Jurkat, Clone E6-1 (cell line): ENCODE data around the gene TRIB2.

Experiments
- DNase-seq: peaks from one replicate; pipeline ENCODE4 v3.0.0-alpha.2; 2011; ENCODE audit warnings: low read depth, low spot score
- H3K4me3 ChIP-seq: 2 replicates; pipeline ENCODE4 v1.5.1; 2011; ENCODE audit warnings: mild to moderate bottlenecking, low read length, control low read depth, moderate library complexity

Gene TRIB2

DNA sequence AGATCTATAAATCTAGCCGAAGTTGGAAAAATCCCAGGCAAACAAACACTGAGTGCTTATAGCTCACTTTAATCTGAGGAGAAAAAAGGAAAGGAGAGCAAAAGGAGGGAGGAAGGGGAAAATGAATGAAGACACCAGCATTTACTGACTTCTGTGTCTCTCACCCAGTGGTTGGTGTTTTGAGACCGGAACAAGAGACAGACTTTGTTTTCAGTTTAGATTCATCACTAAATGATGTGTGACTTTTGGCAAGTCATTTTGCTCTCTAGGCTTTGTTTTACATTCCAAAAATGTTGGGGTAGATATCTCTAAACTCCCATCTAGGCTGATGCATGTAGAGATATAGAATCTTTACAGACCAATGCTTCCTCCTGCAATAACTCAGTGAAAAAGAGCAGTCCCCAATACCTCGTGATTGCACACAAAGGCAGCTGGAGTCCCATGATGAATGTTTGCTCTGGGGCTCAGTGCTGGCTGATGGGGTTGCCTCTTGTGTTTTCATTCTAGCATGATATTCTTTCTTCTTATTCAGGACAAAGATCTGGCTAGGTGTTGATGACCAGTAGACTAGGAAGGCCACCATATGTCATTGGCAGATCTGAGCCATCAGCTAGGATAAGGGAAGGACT lies 51.4 kb downstream of the TRIB2 start:
- H3K4me3 ChIP-seq: no peak overlapping the region
- DNase-seq: no peak

GRCh38 chr2:12769492-12770105 lies 52.9 kb downstream of the TRIB2 start:
- DNase-seq: no peak
- no peak overlapping the region for H3K4me3 ChIP-seq

DNA sequence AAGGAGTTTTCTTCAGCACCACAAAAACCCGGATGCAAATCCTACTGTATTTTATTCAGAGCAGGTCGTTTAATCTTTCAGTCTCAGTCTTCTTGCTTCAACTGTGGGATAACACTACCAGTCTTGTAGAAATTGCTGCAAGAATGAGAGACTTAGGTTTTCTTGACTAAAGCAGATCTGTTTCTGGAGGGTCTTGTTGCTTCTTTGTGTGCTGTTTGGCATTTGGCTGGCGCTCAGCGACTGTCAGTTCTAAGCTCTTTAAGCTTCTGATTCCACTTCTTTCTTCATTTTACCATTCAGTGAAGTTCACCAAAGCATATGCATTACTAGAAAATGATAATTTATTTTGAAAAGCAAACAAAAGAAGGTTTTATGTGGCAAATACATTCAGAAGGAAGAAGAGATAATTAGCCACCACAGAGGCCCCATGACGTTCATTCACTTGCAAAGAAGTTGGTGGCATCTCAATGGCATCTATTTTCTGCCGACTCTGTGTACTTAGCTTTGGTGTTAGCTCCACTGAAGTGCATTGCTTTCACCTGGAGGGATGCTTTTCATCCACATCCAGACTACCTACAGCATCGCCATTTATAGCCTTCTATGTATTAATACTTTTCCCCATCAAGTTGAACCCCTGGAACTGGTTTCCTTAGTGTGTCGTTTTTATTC lies 53.7 kb downstream of the TRIB2 start:
- no peak for DNase-seq
- no peak overlapping the region for H3K4me3 ChIP-seq

DNA sequence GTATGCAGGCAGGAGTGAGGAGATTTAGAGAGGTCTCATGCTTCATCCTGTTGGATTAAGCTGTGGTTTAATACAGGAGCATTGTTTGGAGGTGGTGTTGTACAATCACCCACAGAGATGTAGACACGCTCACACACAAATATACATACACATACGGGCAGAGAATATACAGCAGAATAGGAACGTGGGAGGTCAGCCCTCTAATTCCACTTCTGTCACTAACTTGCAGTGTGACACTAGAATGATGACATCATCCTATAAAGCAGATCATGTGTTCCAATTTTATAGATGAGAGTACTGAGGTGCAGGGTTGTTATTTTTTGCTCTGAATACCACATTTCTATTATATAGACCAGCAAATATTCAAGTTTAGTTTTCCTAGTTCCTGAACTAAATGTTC lies 54.4 kb downstream of the TRIB2 start:
- no peak for DNase-seq
- no peak overlapping the region for H3K4me3 ChIP-seq

DNA sequence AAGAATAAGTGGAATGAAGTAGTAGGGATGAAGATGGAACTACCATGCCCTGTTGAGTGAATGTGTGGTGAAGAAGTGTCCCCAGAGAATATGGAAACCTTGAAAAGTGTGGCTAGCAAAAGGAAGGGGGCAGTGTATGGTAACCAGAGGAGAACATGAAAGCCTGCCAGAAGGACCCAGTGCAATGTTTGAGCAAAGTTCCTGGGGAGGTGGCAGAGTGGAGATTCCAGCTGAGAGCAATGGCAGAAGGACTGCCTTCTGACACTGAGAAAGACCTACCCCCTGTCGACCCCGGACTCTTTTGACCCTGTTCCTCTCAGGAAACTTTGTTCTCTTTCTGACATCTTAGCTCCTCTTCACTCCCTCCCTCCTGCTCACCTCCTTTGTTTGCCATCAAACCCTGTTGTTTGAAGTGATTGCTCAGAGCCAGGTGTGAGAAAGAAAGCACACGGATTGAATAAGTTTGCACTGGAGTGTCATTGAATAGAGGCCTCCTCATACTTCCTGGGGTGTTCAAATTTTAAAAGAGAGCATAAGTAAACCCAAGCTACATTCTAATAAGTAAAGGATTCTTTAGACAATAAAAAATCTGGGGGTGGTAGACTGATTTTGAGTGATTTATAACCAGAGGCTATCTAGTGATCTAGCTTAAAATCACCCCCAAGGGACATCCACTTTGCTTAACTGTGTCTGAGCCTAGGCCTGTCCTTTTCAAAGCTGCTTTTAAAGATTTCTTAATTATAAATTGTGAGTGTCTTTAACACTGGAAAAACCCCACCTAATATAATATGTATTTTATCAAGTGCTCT lies 57.1 kb downstream of the TRIB2 start:
- no peak for DNase-seq

GRCh38 chr2:12774395-12774727 lies 57.6 kb downstream of the TRIB2 start:
- no peak overlapping the region for H3K4me3 ChIP-seq
- no peak for DNase-seq

More for the DNA sequence above, 57.1 kb downstream of the TRIB2 start:
- H3K4me3 ChIP-seq: no peak overlapping the region

DNA sequence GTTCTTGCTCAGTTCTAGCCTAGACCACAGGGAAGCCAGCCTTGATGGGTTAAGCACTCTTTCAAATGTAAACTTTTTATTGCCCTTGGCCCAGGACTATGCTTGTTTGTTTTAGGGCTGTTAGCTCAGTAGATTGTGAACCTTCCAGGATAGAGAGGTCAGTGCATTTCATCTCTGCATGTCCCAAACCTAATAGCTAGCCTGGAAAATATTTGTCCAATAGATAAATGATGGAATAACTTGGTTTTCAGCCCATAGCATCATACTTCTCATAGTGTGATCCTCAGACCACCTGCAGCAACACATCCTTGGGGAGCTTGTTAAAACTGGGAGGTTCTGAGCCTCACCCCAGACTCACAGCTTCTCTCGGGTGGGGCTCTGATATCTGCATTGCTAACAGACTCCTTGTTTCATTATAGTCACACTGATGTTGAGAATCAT lies 59.8 kb downstream of the TRIB2 start:
- no peak overlapping the region for H3K4me3 ChIP-seq
- DNase-seq: no peak

DNA sequence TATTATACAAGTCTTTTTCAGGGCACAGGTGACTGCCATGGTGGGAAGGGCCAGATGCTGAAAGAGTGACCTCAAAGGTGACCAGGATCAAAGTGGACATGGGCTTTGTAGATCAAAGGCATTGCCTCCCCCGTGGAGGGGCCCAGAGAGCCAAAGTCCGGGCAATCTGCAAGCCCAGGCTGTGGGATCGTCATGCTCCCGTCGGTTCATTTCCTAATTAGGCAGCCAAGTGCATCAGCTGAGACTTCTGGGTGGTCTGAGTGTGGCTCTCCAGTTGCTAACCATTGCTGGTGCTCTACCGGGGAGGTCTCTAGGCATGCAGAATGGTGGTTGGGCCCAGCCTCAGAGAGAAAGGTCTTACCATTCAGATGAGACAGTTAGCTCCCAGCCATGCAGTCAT lies 61.6 kb downstream of the TRIB2 start:
- no peak for DNase-seq
- H3K4me3 ChIP-seq: no peak overlapping the region

DNA sequence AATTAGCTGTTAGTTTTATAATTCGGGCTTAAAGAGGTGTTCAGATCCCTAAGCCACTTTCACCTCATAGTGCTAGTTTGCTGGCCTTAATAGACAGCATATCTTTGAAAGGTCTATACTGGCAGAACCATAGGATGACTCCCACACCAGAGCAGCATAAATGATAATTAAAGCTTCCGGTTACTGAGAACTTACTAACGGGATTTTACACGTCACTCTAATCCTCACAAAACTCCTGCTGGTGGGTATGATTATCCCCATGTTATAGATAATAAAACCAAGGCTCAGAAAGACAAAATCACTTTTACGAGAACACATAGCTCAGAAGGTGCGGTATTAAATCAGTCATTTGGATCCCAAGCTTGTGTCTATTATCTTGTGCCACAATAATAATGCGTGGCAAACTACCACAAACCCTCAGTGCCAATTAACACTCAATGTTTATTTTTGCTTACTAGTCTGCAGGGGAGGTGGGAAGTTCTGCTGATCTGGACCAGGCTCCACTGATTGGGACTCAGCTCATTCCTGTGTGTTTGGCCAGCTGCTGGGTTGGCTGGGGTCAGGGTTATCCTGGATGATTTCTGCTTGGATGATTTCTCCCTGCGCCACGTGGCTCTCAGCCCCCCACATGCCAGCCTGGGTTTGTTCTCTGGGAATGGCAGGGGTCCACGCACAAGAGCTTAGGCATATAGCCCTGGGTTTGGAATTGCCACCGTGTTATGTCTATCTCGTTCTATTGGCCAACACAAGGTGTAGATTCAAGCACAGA lies 62.3 kb downstream of the TRIB2 start:
- DNase-seq: no peak
- H3K4me3 ChIP-seq: no peak overlapping the region

- no peak for DNase-seq
- no peak overlapping the region for H3K4me3 ChIP-seq
Observed at GRCh38 chr2:12781329-12781728, 64.6 kb downstream of the TRIB2 start.

DNA sequence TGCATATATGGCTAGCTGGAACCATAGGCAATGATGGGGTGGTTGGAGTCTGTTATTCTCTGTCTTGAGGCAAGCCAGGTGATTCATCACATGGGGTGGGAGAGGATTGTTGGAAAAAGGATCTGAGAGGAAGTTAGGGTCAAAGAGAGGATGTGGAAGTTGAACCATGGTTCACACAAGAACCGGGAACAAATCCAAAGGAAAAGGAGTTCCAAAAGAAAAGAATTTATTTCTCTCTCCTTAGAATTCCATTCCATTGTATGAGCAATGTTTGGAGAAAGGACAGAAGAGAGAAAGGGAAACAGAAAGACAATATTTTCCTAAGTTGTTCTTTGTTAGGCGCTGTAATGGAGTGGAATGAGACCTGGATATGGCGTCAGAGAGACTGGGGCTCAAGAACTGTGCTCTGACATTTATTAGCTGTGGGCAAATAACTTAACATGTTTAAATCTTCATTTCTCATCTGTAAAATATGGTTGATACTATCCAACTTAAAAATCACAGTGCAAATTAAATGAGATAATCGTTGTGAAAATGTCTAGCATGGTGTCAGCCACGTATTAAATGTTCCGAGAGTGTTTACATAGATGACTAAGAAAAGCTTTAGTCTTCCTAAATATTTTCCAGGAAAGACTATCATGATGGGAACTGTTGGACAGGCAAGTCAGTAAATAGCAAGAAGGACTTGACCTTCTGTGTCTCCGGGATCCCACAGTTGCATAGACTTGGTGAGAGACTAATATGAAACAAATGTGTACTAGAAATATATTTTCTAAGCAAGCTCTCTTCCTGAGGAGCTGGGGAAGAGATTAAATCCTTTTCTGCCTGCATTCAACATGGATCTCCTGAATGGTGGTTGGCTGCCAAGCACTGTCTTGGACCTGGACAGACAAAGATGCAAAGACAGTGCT lies 71.4 kb downstream of the TRIB2 start:
- no peak overlapping the region for H3K4me3 ChIP-seq
- DNase-seq: no peak

DNA sequence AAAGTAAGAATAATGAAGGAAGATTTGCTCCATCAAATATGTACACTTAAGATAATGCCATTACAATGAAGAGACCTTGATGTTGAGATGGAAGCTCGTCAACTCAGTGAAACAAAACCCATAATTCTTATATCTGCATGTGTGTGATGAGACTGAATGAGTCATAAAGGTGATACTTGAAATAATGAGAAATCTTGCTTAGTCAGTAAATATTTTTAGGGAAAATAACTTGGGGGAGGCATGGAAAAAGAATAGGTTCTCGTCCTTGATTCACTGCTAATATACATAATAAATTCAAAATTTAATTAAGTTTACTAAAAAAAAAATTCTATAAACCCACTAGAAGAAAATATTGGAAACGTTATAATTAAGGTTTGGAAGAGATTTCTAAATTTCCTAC lies 75.2 kb downstream of the TRIB2 start:
- H3K4me3 ChIP-seq: no peak overlapping the region
- no peak for DNase-seq
